ENCODE measurements around the gene MITD1.

DNA sequence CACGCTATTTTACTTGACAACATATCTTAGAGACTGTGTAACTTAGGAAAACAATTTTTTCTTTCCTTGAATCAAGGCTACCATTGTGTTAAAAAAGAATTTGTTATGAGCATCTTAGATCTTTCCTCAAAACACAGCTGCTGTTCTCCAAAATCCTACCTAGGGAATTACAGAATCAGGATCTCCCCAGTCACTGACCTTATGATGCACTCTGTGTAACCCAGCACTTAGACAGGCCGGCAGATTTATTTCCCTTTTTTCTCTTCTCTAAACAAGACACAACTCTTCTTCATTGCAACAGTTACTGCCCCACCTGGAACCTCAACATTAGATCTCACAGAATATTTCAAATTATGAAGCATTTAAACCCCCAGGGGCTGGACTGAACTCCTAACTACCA, 52.9 kb downstream of the MITD1 start:
- TF ChIP-seq, protein P1, sequence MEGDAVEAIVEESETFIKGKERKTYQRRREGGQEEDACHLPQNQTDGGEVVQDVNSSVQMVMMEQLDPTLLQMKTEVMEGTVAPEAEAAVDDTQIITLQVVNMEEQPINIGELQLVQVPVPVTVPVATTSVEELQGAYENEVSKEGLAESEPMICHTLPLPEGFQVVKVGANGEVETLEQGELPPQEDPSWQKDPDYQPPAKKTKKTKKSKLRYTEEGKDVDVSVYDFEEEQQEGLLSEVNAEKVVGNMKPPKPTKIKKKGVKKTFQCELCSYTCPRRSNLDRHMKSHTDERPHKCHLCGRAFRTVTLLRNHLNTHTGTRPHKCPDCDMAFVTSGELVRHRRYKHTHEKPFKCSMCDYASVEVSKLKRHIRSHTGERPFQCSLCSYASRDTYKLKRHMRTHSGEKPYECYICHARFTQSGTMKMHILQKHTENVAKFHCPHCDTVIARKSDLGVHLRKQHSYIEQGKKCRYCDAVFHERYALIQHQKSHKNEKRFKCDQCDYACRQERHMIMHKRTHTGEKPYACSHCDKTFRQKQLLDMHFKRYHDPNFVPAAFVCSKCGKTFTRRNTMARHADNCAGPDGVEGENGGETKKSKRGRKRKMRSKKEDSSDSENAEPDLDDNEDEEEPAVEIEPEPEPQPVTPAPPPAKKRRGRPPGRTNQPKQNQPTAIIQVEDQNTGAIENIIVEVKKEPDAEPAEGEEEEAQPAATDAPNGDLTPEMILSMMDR (conservative IDR thresholded peaks at IDR 0.05), result no peak
- no peak for TF ChIP-seq ZFX (IDR thresholded peaks at IDR 0.05)

All from C4-2B (cell line).